GM13976 (cell line): ENCODE measurements around the gene MBD3.

ENCODE experiments used
- DNase-seq: peaks from one replicate; pipeline ENCODE4 v3.0.0; 2012; ENCODE audit warnings: low spot score
- CTCF ChIP-seq: IDR thresholded peaks from 2 replicates; pipeline ENCODE4 v1.5.1; 2012; ENCODE audit warnings: borderline replicate concordance, mild to moderate bottlenecking; ENCODE audit not compliant: insufficient read depth; ENCODE audit errors: extremely low read depth, missing control alignments, control extremely low read depth
- in situ Hi-C: fragments of 300-500 bp; cut with MboI; formaldehyde crosslinking; loops from one replicate; pipeline ENCODE4 v1.12.0; 2022; ENCODE audit warnings: low sequenced_read_pairs, mixed read lengths, inconsistent platforms; ENCODE audit not compliant: unreplicated experiment

MBD3 gene

GRCh38 chr19:1599460-1599846, 6.8 kb upstream of the MBD3 start:
- DNase-seq: no peak
- in situ Hi-C loops: no loop called here
- TF ChIP-seq CTCF: no peak

- no peak for DNase-seq
- in situ Hi-C loops: no loop called here
- TF ChIP-seq CTCF: no peak
Observed at GRCh38 chr19:1598777-1599459, 6.3 kb upstream of the MBD3 start.

- no peak for DNase-seq
- in situ Hi-C loops: no loop called here
- TF ChIP-seq CTCF: no peak
Observed at GRCh38 chr19:1593501-1593772, 772 bp upstream of the MBD3 start.

- in situ Hi-C loops: no loop called here
- no peak for TF ChIP-seq CTCF
- peak; percentile 97 for DNase-seq
Observed at GRCh38 chr19:1592024-1592754, 476 bp downstream of the MBD3 start.

- no peak for TF ChIP-seq CTCF
- DNase-seq: no peak
- in situ Hi-C loops: no loop called here
Observed at GRCh38 chr19:1591421-1592023, 1.1 kb downstream of the MBD3 start.

- peak; percentile 62 for TF ChIP-seq CTCF
- in situ Hi-C loops: no loop called here
- peak; percentile 76 for DNase-seq
Observed at GRCh38 chr19:1590641-1591397, 1.8 kb downstream of the MBD3 start.
